T-helper 9 cell (primary cell): ENCODE data around the gene NSD2.
"Not testable (repeated sequence)": the region's sequence is repeated elsewhere in the genome, so short reads cannot be mapped to it uniquely, and the experiment has no call there.

Experiments used
- DNase-seq: peaks from one replicate; pipeline ENCODE4 v3.0.0-alpha.2; 2020

NSD2 gene

DNA sequence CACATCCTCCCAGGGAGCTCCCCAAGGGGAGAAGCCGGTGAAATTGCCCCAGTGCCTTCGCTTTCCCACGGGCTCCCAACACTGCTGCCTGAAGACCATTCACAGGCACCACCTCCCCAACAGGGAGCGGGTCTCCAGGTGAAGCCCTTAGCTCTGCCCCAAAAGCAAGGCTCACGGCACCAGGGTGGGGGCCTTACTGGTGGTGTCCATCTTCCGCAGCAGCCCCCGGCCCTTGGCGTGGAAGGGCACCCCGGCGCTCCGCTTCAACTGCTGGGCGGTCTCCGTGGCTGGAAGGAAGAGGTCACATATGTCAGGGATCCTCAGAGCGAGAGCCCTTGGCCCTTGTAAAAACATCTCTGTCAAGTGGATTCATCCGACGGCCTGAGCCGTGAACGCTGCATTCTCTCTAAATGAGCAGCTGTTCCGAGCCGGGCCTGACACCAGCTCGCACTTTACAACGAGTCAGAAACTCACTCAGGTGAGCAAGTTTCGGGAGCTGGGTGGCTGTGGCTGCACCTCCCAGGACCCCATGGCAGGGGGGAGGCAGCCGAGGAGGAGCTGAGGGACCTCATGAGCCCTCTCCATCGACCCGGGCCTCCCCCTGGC, 116.6 kb downstream of the NSD2 start:
- DNase-seq: no peak

DNA sequence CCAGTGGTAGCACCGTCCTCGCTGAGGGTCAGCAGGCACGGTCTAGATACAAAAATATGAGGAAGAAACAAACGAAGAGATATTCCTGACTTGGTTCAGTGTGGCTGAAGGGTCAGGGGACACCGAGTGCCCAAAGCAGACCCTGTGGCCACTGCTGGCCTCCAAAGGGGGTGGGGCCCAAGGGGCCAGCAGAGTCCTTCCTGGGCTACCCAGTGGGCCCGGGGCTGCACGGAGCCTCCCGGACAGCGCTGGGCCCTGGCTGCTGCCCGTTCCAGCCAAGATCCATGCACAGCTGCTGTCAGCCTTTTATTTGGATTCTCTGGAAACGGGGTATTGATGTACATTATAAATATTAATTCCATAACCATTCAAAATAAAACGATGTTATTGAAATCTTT, 117.1 kb downstream of the NSD2 start:
- DNase-seq: no peak

DNA sequence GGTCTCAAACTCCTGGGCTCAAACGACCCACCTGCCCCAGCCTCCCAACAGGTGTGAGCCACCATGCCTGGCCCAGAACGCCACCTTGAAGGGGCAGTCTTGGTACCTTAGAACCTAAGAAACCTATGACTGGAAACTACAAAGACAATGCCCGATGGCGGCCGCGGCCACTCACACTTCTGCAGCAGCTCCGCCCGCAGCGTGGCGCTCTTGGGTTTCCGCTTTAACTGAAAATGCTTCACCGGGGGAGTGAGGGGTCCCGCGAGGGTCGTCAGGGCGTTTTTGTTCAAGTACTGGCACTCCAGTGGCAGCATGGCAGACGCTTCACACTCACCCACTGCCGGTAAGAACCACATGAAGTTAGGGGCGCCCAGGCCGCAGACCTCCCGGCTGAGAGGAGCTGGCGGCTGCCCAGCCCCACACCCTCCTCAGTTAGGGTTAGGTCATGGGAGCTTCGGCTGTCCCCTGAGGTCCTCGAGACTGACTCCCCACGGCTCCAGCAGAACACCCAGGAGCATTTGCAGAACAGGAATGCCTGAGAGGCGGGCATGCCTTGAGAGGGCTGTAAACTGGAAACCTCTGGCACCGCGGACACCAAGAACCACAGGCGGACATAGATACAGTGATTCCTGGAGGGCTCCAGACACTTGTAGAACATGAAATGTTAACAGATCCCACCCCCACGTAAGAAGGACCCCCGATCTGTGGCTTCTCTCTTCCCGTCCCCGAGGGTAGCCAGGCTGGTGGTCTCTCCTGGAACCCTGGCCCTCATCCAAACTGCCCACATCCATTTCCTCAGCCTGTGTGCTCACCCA, 118.5 kb downstream of the NSD2 start:
- no peak for DNase-seq

- DNase-seq: no peak
Observed at GRCh38 chr4:1990348-1990645, 119.1 kb downstream of the NSD2 start.

DNA sequence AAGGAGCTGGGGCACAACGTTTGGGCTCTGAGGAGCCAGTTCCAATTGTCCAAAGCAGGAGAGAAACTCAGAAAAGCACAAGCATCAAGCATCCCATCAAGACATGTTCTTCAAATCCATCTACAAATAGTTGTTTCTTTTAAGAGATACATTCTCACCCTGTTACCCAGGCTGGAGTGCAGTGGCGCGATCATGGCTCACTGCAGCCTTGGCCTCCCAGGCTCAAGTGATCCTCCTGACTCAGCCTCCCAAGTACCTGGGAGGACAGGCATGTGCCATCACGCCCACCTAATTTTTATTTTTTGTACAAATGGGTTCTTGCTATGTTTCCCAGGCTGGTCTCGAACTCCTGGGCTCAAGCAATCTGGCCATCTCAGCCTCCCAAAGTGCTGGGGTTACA, 119.5 kb downstream of the NSD2 start:
- no peak for DNase-seq

DNA sequence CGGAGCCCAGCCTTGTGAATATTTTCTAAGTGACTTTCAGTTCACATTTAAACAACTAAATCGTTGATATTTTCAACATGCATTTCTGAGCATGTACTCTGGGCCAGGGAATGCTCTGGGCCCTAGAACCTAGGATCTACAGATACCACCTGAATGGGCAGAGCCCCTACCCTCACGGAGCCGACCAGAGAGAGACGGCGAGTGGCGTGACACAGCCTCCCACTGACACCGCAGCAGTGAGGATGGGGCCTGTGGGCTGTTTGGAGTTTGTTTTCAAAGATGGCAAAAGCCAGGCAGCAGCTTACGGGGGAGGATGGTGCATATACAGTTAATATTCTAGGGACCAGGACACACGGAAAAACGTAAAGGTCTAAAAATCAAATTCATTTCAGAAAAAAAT, 119.9 kb downstream of the NSD2 start:
- no peak for DNase-seq

DNA sequence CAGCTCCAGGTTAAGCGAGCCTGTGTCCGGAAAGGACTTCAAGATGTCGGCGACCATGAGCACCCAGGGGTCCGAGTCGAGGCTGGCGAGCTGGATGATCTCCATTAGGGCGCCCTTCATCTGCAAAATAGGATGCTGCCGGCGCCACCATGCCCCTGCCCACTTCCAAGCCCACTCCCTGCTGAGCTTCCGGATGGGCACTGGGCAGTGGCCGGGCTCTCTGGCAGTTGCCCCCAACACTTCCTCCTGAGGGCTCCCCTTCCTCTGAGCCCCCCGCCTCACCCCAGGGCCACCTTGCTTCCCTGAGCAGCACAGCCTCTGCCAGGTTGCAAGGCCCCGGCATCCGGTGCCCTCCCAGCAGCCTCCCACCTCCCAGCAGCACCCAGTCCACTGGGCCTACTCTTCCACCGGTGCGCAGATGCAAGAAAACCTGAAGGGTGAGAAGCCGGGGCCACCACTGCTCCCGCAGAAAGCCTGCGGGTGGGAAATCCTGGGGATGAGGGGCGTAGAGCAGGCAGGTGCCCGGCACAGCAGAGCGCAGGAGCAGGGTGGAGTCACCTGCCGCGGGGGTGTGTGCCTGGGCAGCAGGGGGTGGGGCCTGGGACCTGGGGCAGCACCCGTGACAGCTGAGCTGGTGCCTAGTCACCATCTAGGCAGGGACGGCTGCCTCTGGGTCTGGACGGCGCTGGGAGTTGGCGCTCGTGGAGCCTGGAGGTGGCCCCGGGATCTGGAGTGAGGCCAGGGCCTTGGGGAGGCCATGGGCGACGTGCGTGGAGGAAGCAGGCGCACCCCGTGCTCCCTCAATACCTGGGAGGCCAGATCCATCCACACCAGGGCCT, 120.6 kb downstream of the NSD2 start:
- no peak for DNase-seq

DNA sequence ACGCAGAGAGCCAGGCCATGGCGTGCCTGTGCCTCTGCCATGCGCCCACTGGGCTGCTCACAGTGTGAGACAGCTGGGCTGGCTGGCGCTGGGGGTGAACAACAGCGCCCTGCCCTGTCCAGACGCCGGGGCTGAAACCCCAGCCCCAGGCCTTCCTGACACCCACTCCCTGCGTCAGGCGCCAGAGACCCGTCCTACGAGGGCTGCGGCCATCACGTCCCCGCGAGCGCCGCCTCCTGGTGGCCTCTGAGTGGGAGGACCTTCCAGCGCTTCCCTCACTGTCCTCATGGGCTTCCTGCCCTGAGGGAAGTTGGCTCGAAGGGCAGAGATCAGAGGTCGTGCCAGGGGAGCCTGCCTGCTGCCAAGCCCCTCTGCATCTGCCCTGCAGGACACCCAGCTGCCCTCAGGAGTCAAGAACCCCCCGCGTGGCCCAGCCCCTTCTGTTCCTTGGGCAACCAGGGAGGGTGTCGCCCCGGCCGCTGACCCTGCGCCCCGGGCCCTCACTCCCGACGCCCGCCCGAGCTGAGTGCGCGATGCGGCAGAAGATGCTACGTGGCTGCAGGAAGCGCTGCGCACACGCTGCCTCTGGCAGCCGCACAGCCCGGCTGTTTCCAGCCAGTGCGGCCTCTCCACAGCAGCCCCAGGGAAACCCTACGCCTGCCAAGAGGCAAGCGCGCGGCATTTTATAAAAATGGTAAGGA, 121.4 kb downstream of the NSD2 start:
- no peak for DNase-seq

GRCh38 chr4:1993169-1993516, 122.0 kb downstream of the NSD2 start:
- no peak for DNase-seq

GRCh38 chr4:1993718-1994516, 122.7 kb downstream of the NSD2 start:
- not testable (repeated sequence) for DNase-seq

DNA sequence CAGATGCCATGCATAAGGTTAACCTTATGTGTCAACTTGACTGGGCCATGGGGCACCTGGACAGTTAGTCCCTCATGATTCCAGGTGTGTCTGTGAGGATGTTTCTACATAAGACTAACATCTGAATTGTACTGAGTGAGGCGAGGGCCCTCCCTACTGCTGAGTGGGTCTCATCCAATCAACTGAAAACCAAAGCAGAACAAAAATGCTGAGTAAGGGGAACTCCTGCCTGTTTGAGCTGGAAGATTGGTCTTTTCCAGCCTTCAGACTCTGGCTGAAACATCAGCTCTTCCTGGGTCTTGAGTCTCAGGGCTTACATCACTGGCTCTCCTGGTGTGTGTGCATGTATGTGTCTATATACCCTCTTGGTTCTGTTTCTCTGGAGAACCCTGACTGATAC, 123.7 kb downstream of the NSD2 start:
- DNase-seq: no peak

- no peak for DNase-seq
Observed at GRCh38 chr4:1996866-1997611, 125.8 kb downstream of the NSD2 start.

DNA sequence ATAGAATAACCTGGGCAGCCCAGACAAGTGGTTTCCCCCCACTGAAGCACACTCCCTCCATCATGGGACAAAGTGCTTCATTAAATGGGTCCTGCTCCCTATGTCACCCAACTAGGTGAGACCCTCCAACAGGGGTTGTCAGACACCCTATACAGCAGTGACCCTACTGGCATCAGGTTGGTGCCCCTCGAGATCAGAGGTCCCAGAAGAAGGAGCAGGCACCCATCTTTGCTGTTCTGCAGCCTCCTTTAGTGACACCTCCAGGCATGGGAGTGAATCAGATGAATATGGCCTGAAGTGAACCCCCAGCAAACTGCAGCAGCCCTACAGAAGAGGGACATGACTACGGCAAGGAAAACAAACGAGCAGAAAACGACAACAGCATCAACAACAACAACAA, 126.5 kb downstream of the NSD2 start:
- no peak for DNase-seq

GRCh38 chr4:1998296-1998695, 127.1 kb downstream of the NSD2 start:
- no peak for DNase-seq

GRCh38 chr4:1999308-1999707, 128.1 kb downstream of the NSD2 start:
- not testable (repeated sequence) for DNase-seq

GRCh38 chr4:2003361-2003760, 132.2 kb downstream of the NSD2 start:
- not testable (repeated sequence) for DNase-seq

GRCh38 chr4:2006367-2006766, 135.2 kb downstream of the NSD2 start:
- DNase-seq: no peak

DNA sequence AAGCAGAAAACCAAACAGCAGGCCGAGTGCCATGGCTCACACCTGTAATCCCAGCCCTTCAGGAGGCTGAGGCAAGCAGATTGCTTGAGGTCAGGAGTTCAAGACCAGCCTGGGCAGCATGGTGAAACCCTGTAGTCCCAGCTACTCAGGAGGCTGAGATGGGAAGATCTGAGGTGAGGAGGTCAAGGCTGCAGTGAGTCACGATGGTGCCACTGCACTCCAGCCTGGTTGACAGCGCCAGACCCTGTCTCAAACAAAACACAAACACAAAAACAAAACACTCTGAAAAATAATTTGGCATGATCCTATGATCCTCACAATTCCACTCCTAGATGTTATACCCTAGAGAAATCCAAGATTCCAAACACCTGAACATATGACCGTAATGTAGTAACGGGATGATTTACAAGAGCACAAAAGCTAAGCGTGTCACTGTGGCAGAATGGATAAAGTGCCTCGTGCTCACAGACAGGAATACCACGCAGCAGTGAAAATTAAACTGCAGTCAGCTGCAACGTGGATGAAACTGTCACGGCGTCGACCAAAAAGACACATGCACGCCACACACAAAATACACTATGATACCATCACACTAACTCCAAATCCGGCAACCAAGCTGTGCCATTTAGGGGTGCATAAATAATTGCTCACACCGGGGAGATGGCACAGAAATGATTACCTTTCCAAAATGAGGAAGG, 135.9 kb downstream of the NSD2 start:
- no peak for DNase-seq

GRCh38 chr4:2007804-2008670, 136.8 kb downstream of the NSD2 start:
- no peak for DNase-seq

- no peak for DNase-seq
Observed at GRCh38 chr4:2008671-2008920, 137.4 kb downstream of the NSD2 start.
